SKM-1 treated with dmso at 0.1 percent for 144 hours (cell line): Measurements from ENCODE around the gene LRRC4C.

Source experiments
- DNase-seq: peaks from one replicate; lab custom pipeline; 2025; ENCODE audit not compliant: unreplicated experiment; lab: John Stamatoyannopoulos, UW

Gene LRRC4C

GRCh38 chr11:41419901-41420300 lies 39.6 kb downstream of the LRRC4C start:
- DNase-seq: no peak

GRCh38 chr11:41414771-41415440 lies 44.5 kb downstream of the LRRC4C start:
- no peak for DNase-seq

GRCh38 chr11:41413843-41414242 lies 45.6 kb downstream of the LRRC4C start:
- DNase-seq: no peak

- DNase-seq: no peak
These were observed 53.6 kb downstream of the LRRC4C start for GRCh38 chr11:41405812-41406211.

- DNase-seq: no peak
These were observed 55.3 kb downstream of the LRRC4C start for GRCh38 chr11:41404109-41404508.

- DNase-seq: no peak
These were observed 56.0 kb downstream of the LRRC4C start for GRCh38 chr11:41403458-41403857.

GRCh38 chr11:41400819-41401382 lies 58.6 kb downstream of the LRRC4C start:
- DNase-seq: no peak

- DNase-seq: no peak
These were observed 59.3 kb downstream of the LRRC4C start for GRCh38 chr11:41400124-41400523.

- no peak for DNase-seq
These were observed 60.1 kb downstream of the LRRC4C start for GRCh38 chr11:41399323-41399722.

- no peak for DNase-seq
These were observed 61.3 kb downstream of the LRRC4C start for GRCh38 chr11:41398175-41398574.

GRCh38 chr11:41394521-41395195 lies 64.8 kb downstream of the LRRC4C start:
- DNase-seq: no peak

- DNase-seq: no peak
These were observed 66.9 kb downstream of the LRRC4C start for GRCh38 chr11:41392596-41392995.

- DNase-seq: no peak
These were observed 69.8 kb downstream of the LRRC4C start for GRCh38 chr11:41389623-41390130.

- no peak for DNase-seq
These were observed 75.1 kb downstream of the LRRC4C start for GRCh38 chr11:41384329-41384728.

GRCh38 chr11:41383768-41384167 lies 75.7 kb downstream of the LRRC4C start:
- DNase-seq: no peak

GRCh38 chr11:41382927-41383326 lies 76.5 kb downstream of the LRRC4C start:
- DNase-seq: no peak

- DNase-seq: no peak
These were observed 80.4 kb downstream of the LRRC4C start for GRCh38 chr11:41379084-41379483.

GRCh38 chr11:41377709-41378394 lies 81.6 kb downstream of the LRRC4C start:
- no peak for DNase-seq

GRCh38 chr11:41351825-41352224 lies 107.6 kb downstream of the LRRC4C start:
- no peak for DNase-seq

GRCh38 chr11:41346042-41346441 lies 113.4 kb downstream of the LRRC4C start:
- no peak for DNase-seq

- no peak for DNase-seq
These were observed 125.2 kb downstream of the LRRC4C start for GRCh38 chr11:41334007-41334933.
